NCI-H2227 treated with DMSO at 0.1 percent for 48 hours (cell line): Measurements from ENCODE around the gene SLC17A7.

Experiments used
- DNase-seq: peaks from one replicate; lab custom pipeline; 2025; lab: John Stamatoyannopoulos, UW

The SLC17A7 gene

GRCh38 chr19:49408816-49409440 lies 32.4 kb downstream of the SLC17A7 start:
- no peak for DNase-seq

- DNase-seq: no peak
These were observed 33.8 kb downstream of the SLC17A7 start for GRCh38 chr19:49407482-49408015.

- DNase-seq: no peak
These were observed 34.2 kb downstream of the SLC17A7 start for GRCh38 chr19:49407079-49407478.

- no peak for DNase-seq
These were observed 37.7 kb downstream of the SLC17A7 start for GRCh38 chr19:49403404-49404187.

- DNase-seq: no peak
These were observed 41.3 kb downstream of the SLC17A7 start for GRCh38 chr19:49400029-49400428.

GRCh38 chr19:49398931-49399330 lies 42.4 kb downstream of the SLC17A7 start:
- DNase-seq: no peak

- no peak for DNase-seq
These were observed 43.2 kb downstream of the SLC17A7 start for GRCh38 chr19:49398001-49398615.

GRCh38 chr19:49396738-49397505 lies 44.4 kb downstream of the SLC17A7 start:
- no peak for DNase-seq

GRCh38 chr19:49395581-49396407 lies 45.5 kb downstream of the SLC17A7 start:
- no peak for DNase-seq

GRCh38 chr19:49393881-49394280 lies 47.4 kb downstream of the SLC17A7 start:
- no peak for DNase-seq

- peak; percentile 57 for DNase-seq
These were observed 49.5 kb downstream of the SLC17A7 start for GRCh38 chr19:49391581-49392399.

GRCh38 chr19:49390929-49391359 lies 50.4 kb downstream of the SLC17A7 start:
- DNase-seq: no peak

- no peak for DNase-seq
These were observed 51.0 kb downstream of the SLC17A7 start for GRCh38 chr19:49390131-49390928.

- no peak for DNase-seq
These were observed 51.9 kb downstream of the SLC17A7 start for GRCh38 chr19:49389406-49389805.

- DNase-seq: no peak
These were observed 53.4 kb downstream of the SLC17A7 start, which contains the start of gene KASH5 for GRCh38 chr19:49387936-49388372. Gene KASH5, plus strand, starts transcription at chr19:49388249. Its CDS starts 2,635 bp downstream, at chr19:49390884.

GRCh38 chr19:49383599-49383998 lies 57.7 kb downstream of the SLC17A7 start:
- no peak for DNase-seq

GRCh38 chr19:49382639-49383038 lies 58.7 kb downstream of the SLC17A7 start:
- no peak for DNase-seq

GRCh38 chr19:49380391-49380790 lies 60.9 kb downstream of the SLC17A7 start:
- no peak for DNase-seq
